ENCODE results near the gene TSHR.

Gene TSHR

GRCh38 chr14:81164167-81164774, 208.8 kb downstream of the TSHR start:
- TF ChIP-seq REST (IDR thresholded peaks at IDR 0.05; ENCODE audit: low read depth) (no peak), NFIC (IDR thresholded peaks at IDR 0.05) (no peak), CREB1 (IDR thresholded peaks at IDR 0.05; ENCODE audit: low read depth) (no peak), EGR1 (IDR thresholded peaks at IDR 0.05) (no peak), RAD21 (IDR thresholded peaks at IDR 0.05; ENCODE audit: low read depth) (peak; percentile 79), USF1 (IDR thresholded peaks at IDR 0.05) (no peak), TCF12 (IDR thresholded peaks at IDR 0.05; ENCODE audit: low read depth) (no peak), FOXM1 (IDR thresholded peaks at IDR 0.05; ENCODE audit: borderline replicate concordance, low read depth) (no peak)

GRCh38 chr14:81165188-81165587, 209.8 kb downstream of the TSHR start:
- TF ChIP-seq FOXM1 (IDR thresholded peaks at IDR 0.05; ENCODE audit: borderline replicate concordance, low read depth) (no peak), REST (IDR thresholded peaks at IDR 0.05; ENCODE audit: low read depth) (no peak), CREB1 (IDR thresholded peaks at IDR 0.05; ENCODE audit: low read depth) (no peak), TAF1 (IDR thresholded peaks at IDR 0.05; ENCODE audit: low read depth) (no peak), NFIC (IDR thresholded peaks at IDR 0.05) (no peak), CEBPB (IDR thresholded peaks at IDR 0.05) (no peak), YY1 (IDR thresholded peaks at IDR 0.05; ENCODE audit: low read depth) (no peak), ZBTB7A (IDR thresholded peaks at IDR 0.05; ENCODE audit: low read depth) (no peak), EP300 (IDR thresholded peaks at IDR 0.05; ENCODE audit: borderline replicate concordance) (no peak), EGR1 (IDR thresholded peaks at IDR 0.05) (no peak), TEAD4 (IDR thresholded peaks at IDR 0.05) (no peak), USF1 (IDR thresholded peaks at IDR 0.05) (no peak), RAD21 (IDR thresholded peaks at IDR 0.05; ENCODE audit: low read depth) (no peak), MAX (IDR thresholded peaks at IDR 0.05) (no peak), TCF12 (IDR thresholded peaks at IDR 0.05; ENCODE audit: low read depth) (no peak)

- TF ChIP-seq FOXM1 (IDR thresholded peaks at IDR 0.05; ENCODE audit: borderline replicate concordance, low read depth), result no peak
- no peak for TF ChIP-seq RAD21 (IDR thresholded peaks at IDR 0.05; ENCODE audit: low read depth)
- TF ChIP-seq EP300 (IDR thresholded peaks at IDR 0.05; ENCODE audit: borderline replicate concordance), result no peak
- TF ChIP-seq ZBTB7A (IDR thresholded peaks at IDR 0.05; ENCODE audit: low read depth), result no peak
- no peak for TF ChIP-seq TEAD4 (IDR thresholded peaks at IDR 0.05)
- TF ChIP-seq CEBPB (IDR thresholded peaks at IDR 0.05), result no peak
- no peak for TF ChIP-seq MAX (IDR thresholded peaks at IDR 0.05)
- TF ChIP-seq YY1 (IDR thresholded peaks at IDR 0.05; ENCODE audit: low read depth), result no peak
- TF ChIP-seq EGR1 (IDR thresholded peaks at IDR 0.05), result no peak
- no peak for TF ChIP-seq CREB1 (IDR thresholded peaks at IDR 0.05; ENCODE audit: low read depth)
- no peak for TF ChIP-seq TCF12 (IDR thresholded peaks at IDR 0.05; ENCODE audit: low read depth)
- no peak for TF ChIP-seq NFIC (IDR thresholded peaks at IDR 0.05)
- no peak for TF ChIP-seq USF1 (IDR thresholded peaks at IDR 0.05)
- TF ChIP-seq REST (IDR thresholded peaks at IDR 0.05; ENCODE audit: low read depth), result no peak
These were observed 210.7 kb downstream of the TSHR start for GRCh38 chr14:81166121-81166520.

GRCh38 chr14:81169267-81169666, 213.8 kb downstream of the TSHR start:
- TF ChIP-seq CEBPB (IDR thresholded peaks at IDR 0.05), result no peak
- TF ChIP-seq TEAD4 (IDR thresholded peaks at IDR 0.05), result no peak
- TF ChIP-seq TAF1 (IDR thresholded peaks at IDR 0.05; ENCODE audit: low read depth), result no peak
- TF ChIP-seq ZBTB7A (IDR thresholded peaks at IDR 0.05; ENCODE audit: low read depth), result no peak
- TF ChIP-seq EGR1 (IDR thresholded peaks at IDR 0.05), result no peak
- TF ChIP-seq TCF12 (IDR thresholded peaks at IDR 0.05; ENCODE audit: low read depth), result no peak
- no peak for TF ChIP-seq NFIC (IDR thresholded peaks at IDR 0.05)
- TF ChIP-seq EP300 (IDR thresholded peaks at IDR 0.05; ENCODE audit: borderline replicate concordance), result no peak
- no peak for TF ChIP-seq YY1 (IDR thresholded peaks at IDR 0.05; ENCODE audit: low read depth)
- TF ChIP-seq USF1 (IDR thresholded peaks at IDR 0.05), result no peak
- no peak for TF ChIP-seq REST (IDR thresholded peaks at IDR 0.05; ENCODE audit: low read depth)
- TF ChIP-seq CREB1 (IDR thresholded peaks at IDR 0.05; ENCODE audit: low read depth), result no peak
- TF ChIP-seq RAD21 (IDR thresholded peaks at IDR 0.05; ENCODE audit: low read depth), result no peak
- no peak for TF ChIP-seq FOXM1 (IDR thresholded peaks at IDR 0.05; ENCODE audit: borderline replicate concordance, low read depth)
- no peak for TF ChIP-seq MAX (IDR thresholded peaks at IDR 0.05)

Measured in Ishikawa (cell line).